Neural cell (in vitro differentiated cells): ENCODE results near the gene MLH1.

Experiments
- EP300 ChIP-seq: fragments of 450-650 bp; conservative IDR thresholded peaks from 2 replicates; pipeline ENCODE4 v1.6.1; 2014; ENCODE audit warnings: antibody characterized with exemption, mild to moderate bottlenecking, moderate library complexity; ENCODE audit not compliant: poor library complexity, severe bottlenecking
- EZH2 ChIP-seq: fragments of 200-600, 300-800 bp; shearing (Covaris generic), sonication (generic); IDR thresholded peaks from 2 replicates; pipeline ENCODE4 v1.6.1; 2014; ENCODE audit warnings: antibody characterized with exemption, low read length, borderline replicate concordance, mild to moderate bottlenecking; ENCODE audit not compliant: insufficient read depth, poor library complexity, severe bottlenecking
- TF ChIP-seq, protein P1 (sequence below): fragments of 450-650 bp; IDR thresholded peaks from 2 replicates; pipeline ENCODE4 v1.5.1; 2014; ENCODE audit warnings: antibody characterized with exemption, mild to moderate bottlenecking, moderate library complexity; ENCODE audit not compliant: poor library complexity, severe bottlenecking

DNA sequence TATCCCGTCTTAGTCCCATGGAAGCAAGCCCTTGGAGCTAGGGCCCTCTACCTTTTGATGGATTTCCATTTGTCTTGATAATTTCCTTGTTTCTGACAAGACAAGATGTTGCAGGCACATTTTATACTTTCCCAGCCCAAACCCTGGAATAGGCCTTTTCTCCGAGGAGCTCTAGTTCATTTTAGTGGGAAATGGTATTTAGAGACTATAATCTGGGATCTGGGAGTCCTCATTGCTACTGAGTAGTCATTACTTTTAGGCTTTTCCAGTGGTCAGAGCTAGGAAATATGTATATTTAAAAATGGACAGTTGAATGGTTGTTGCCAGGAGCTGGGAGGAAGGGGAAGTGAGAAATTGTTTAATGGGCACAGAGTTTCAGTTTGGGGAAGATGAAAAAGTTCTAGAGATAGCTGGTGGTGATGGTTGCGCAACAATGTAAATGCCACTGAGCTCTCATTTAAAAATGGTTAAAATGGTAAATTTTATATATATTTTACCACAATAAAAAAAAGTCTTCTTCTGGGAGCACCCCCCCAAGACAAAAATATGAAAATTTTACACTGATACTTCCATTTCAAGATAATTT is 31.6 kb downstream of the MLH1 start:
- TF ChIP-seq, protein P1, sequence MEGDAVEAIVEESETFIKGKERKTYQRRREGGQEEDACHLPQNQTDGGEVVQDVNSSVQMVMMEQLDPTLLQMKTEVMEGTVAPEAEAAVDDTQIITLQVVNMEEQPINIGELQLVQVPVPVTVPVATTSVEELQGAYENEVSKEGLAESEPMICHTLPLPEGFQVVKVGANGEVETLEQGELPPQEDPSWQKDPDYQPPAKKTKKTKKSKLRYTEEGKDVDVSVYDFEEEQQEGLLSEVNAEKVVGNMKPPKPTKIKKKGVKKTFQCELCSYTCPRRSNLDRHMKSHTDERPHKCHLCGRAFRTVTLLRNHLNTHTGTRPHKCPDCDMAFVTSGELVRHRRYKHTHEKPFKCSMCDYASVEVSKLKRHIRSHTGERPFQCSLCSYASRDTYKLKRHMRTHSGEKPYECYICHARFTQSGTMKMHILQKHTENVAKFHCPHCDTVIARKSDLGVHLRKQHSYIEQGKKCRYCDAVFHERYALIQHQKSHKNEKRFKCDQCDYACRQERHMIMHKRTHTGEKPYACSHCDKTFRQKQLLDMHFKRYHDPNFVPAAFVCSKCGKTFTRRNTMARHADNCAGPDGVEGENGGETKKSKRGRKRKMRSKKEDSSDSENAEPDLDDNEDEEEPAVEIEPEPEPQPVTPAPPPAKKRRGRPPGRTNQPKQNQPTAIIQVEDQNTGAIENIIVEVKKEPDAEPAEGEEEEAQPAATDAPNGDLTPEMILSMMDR: no peak
- TF ChIP-seq EZH2: no peak
- TF ChIP-seq EP300: no peak
